ENCODE measurements around the gene LAD1.

- TF ChIP-seq SNRNP70 (optimal IDR thresholded peaks at IDR 0.05; ENCODE audit: low read depth, low read length) (no peak), ILK (tag; IDR thresholded peaks at IDR 0.05; ENCODE audit: borderline replicate concordance, low read depth) (no peak), XRCC5 (IDR thresholded peaks at IDR 0.05; ENCODE audit: low read depth, low read length) (no peak), MEF2A (IDR thresholded peaks at IDR 0.05; ENCODE audit: control insufficient read depth, low read depth, low read length) (no peak), CBX1 (IDR thresholded peaks at IDR 0.05; ENCODE audit: low read depth) (no peak), SMAD4 (CRISPR knock-in tag; conservative IDR thresholded peaks at IDR 0.05) (no peak), PBX2 (CRISPR knock-in tag; IDR thresholded peaks at IDR 0.05; ENCODE audit: low read depth) (no peak), PBX2 (tag; conservative IDR thresholded peaks at IDR 0.05; ENCODE audit: low read depth) (no peak), CTCF (IDR thresholded peaks at IDR 0.05 in 2 of 3, conservative IDR thresholded peaks at IDR 0.05 in 1 of 3; ENCODE audit: insufficient read depth in 2 of 3, low read depth in 1 of 3, low read length in 3 of 3) (no peak), SAFB2 (IDR thresholded peaks at IDR 0.05; ENCODE audit: borderline replicate concordance, low read depth, low read length, severe bottlenecking) (no peak), HDAC8 (tag; IDR thresholded peaks at IDR 0.05) (no peak), E2F8 (IDR thresholded peaks at IDR 0.05; ENCODE audit: low read depth, partially characterized antibody) (no peak), VEZF1 (CRISPR knock-in tag; IDR thresholded peaks at IDR 0.05) (no peak), MYC (IDR thresholded peaks at IDR 0.05; ENCODE audit: low read depth, low read length) (no peak), MYC (CRISPR knock-in tag; IDR thresholded peaks at IDR 0.05; ENCODE audit: borderline replicate concordance, low read depth) (no peak)
Observed at GRCh38 chr1:201351617-201352016, 47.5 kb downstream of the LAD1 start.

All from K562 (cell line).